Loucy (cell line): Measurements from ENCODE around the gene PRDX3.

Experiments used
- H2AFZ ChIP-seq: fragments of 200-600 bp; sonication (generic); 2 replicates; pipeline ENCODE4 v1.6.0; 2016; ENCODE audit warnings: antibody characterized with exemption, mild to moderate bottlenecking, low read length, moderate library complexity
- H3F3A ChIP-seq: fragments of 200-600 bp; 2 replicates; pipeline ENCODE4 v1.6.0; 2016; ENCODE audit warnings: antibody characterized with exemption, low read depth, mild to moderate bottlenecking
- H3K27me3 ChIP-seq: fragments of 200-600 bp; sonication (generic); 2 replicates; pipeline ENCODE4 v1.6.1; 2014; ENCODE audit warnings: low read length, mild to moderate bottlenecking; ENCODE audit not compliant: insufficient read depth, poor library complexity, severe bottlenecking
- H3K36me3 ChIP-seq: fragments of 200-600 bp; sonication (generic); 2 replicates; pipeline ENCODE4 v1.6.1; 2016; ENCODE audit warnings: low read length; ENCODE audit not compliant: insufficient read depth
- H3K4me1 ChIP-seq: fragments of 200-600 bp; sonication (generic); 2 replicates; pipeline ENCODE4 v1.5.1; 2014; ENCODE audit warnings: low read length, mild to moderate bottlenecking; ENCODE audit not compliant: insufficient read depth, poor library complexity, severe bottlenecking
- H3K4me2 ChIP-seq: fragments of 200-600 bp; sonication (generic); 2 replicates; pipeline ENCODE4 v1.6.0; 2014; ENCODE audit warnings: antibody characterized with exemption, low read length, low read depth, mild to moderate bottlenecking; ENCODE audit not compliant: poor library complexity, severe bottlenecking
- H3K4me3 ChIP-seq: fragments of 200-600 bp; sonication (generic); 2 replicates; pipeline ENCODE4 v1.5.1; 2014; ENCODE audit warnings: low read length, mild to moderate bottlenecking, mixed read lengths; ENCODE audit not compliant: poor library complexity, severe bottlenecking
- H3K79me2 ChIP-seq: fragments of 200-600 bp; sonication (generic); 2 replicates; pipeline ENCODE4 v1.6.1; 2014; ENCODE audit warnings: low read length; ENCODE audit not compliant: insufficient read depth
- H3K9ac ChIP-seq: fragments of 200-600 bp; sonication (generic); 2 replicates; pipeline ENCODE4 v1.6.0; 2014; ENCODE audit warnings: mild to moderate bottlenecking, low read depth, low read length, moderate library complexity; ENCODE audit not compliant: poor library complexity, severe bottlenecking
- H3K9me2 ChIP-seq: fragments of 200-600 bp; sonication (generic); replicated peaks from 2 replicates; pipeline ENCODE4 v1.6.1; 2016; ENCODE audit warnings: low read depth, low read length, mixed read lengths
- H3K9me3 ChIP-seq: fragments of 200-600 bp; sonication (generic); 2 replicates; pipeline ENCODE4 v1.6.1; 2014; ENCODE audit warnings: mild to moderate bottlenecking, antibody characterized with exemption, low read length, low read depth; ENCODE audit not compliant: insufficient read depth
- H4K20me1 ChIP-seq: fragments of 200-600 bp; sonication (generic); 2 replicates; pipeline ENCODE4 v1.6.0; 2014; ENCODE audit warnings: antibody characterized with exemption, low read length, mild to moderate bottlenecking; ENCODE audit not compliant: insufficient read depth, poor library complexity, severe bottlenecking
- CTCF ChIP-seq: fragments of 200-600 bp; sonication (generic); conservative IDR thresholded peaks from 2 replicates; pipeline ENCODE4 v1.5.1; 2014; ENCODE audit warnings: mild to moderate bottlenecking, antibody characterized with exemption, low read length
- EZH2phosphoT487 ChIP-seq: fragments of 200-600 bp; IDR thresholded peaks from 2 replicates; pipeline ENCODE4 v1.6.1; 2018; ENCODE audit warnings: antibody characterized with exemption, mild to moderate bottlenecking, moderate library complexity, borderline replicate concordance

The PRDX3 gene

GRCh38 chr10:119149729-119150128 lies 28.9 kb downstream of the PRDX3 start:
- no peaks in the 10 kb centered on the region for H3K27me3 ChIP-seq
- peaks cover 3% of the 10 kb centered on the region; the same call in 1 of the 2 replicates for H3K36me3 ChIP-seq
- H3K4me3 ChIP-seq: no peak overlapping the region
- no peaks in the 10 kb centered on the region for H3K9me3 ChIP-seq
- H3K4me1 ChIP-seq: no peaks in the 10 kb centered on the region
- TF ChIP-seq EZH2phosphoT487: no peak
- TF ChIP-seq CTCF: peak; percentile 61
- H3K79me2 ChIP-seq: no peaks in the 10 kb centered on the region
- H3K4me2 ChIP-seq: no peak overlapping the region
- no peak overlapping the region for H3K9ac ChIP-seq
- no peaks in the 10 kb centered on the region for H3F3A ChIP-seq
- no peak overlapping the region for H2AFZ ChIP-seq
- no peaks in the 10 kb centered on the region for H4K20me1 ChIP-seq
- H3K9me2 ChIP-seq: no peaks in the 10 kb centered on the region

- Histone ChIP-seq H4K20me1 (no peaks in the 10 kb centered on the region), H3K4me2 (no peak overlapping the region), H3K27me3 (no peaks in the 10 kb centered on the region), H3K9ac (no peak overlapping the region), H3K36me3 (peaks cover 3% of the 10 kb centered on the region; the same call in 1 of the 2 replicates), H3K9me3 (no peaks in the 10 kb centered on the region), H3K9me2 (no peaks in the 10 kb centered on the region), H3K4me3 (no peak overlapping the region), H2AFZ (no peak overlapping the region), H3F3A (no peaks in the 10 kb centered on the region), H3K79me2 (no peaks in the 10 kb centered on the region), H3K4me1 (no peaks in the 10 kb centered on the region)
- TF ChIP-seq EZH2phosphoT487 (no peak), CTCF (no peak)
Observed at GRCh38 chr10:119149157-119149556, 29.5 kb downstream of the PRDX3 start.

DNA sequence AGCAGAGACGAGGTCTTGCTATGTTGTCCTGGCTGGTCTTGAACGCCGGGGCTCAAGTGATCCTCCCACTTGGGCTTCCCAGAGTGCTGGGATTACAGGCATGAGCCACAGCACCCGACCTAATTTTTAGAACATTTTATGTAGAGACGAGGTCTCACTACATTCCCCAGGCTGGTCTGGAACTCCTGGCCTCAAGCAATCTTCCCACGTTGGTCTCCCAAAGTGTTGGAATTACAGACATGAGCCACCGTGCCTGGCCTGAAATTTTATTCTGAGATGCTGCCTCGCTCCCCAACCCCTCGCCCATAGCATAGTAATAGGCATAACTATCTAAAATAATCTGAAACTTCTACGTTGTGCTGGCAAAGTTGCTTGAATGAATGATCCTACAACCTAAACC lies 35.0 kb downstream of the PRDX3 start:
- no peak overlapping the region for H2AFZ ChIP-seq

More for the DNA sequence above, 35.0 kb downstream of the PRDX3 start:
- Histone ChIP-seq H3K4me1 (no peaks in the 10 kb centered on the region), H3K4me3 (no peak overlapping the region), H3K9me3 (no peaks in the 10 kb centered on the region), H3K9ac (no peak overlapping the region), H4K20me1 (no peaks in the 10 kb centered on the region), H3K4me2 (no peak overlapping the region), H3K27me3 (no peaks in the 10 kb centered on the region), H3K9me2 (no peaks in the 10 kb centered on the region), H3K79me2 (no peaks in the 10 kb centered on the region), H3K36me3 (no peaks in the 10 kb centered on the region; the same call in 1 of the 2 replicates), H3F3A (no peaks in the 10 kb centered on the region)
- TF ChIP-seq EZH2phosphoT487 (no peak), CTCF (no peak)
